Panc1 (cell line): ENCODE results near the gene MTMR2. TPM values are rescaled to one million over a fixed set of nuclear protein-coding genes. Genes with fewer than 3 reads are reported as not detected.

Source experiments
- ATAC-seq: fragments of 200-7000 bp; cut with Tn5 transposase; 2 replicates; pipeline ENCODE4 v1.9.1; 2020; ENCODE audit warnings: mild to moderate bottlenecking, moderate library complexity
- BruUV-seq: library from RNA; stranded (reverse); fragments of 400-500 nt; replicated peaks from 2 replicates; lab custom pipeline; 2021; lab: Mats Ljungman, UMichigan
- CTCF ChIA-PET: fragments of 300-600 bp; sonication (Branson Sonifier 250); formaldehyde crosslinking; loops from one replicate; lab custom pipeline; 2022; ENCODE audit warnings: antibody characterized with exemption; lab: Charles Lee
- POLR2A ChIA-PET: fragments of 300-600 bp; sonication (Branson Sonifier 250); formaldehyde crosslinking; loops from one replicate; lab custom pipeline; 2022; ENCODE audit warnings: antibody characterized with exemption; lab: Charles Lee
- DNase-seq: peaks from one replicate; pipeline ENCODE4 v3.0.0-alpha.2; 2010; ENCODE audit warnings: low read depth, low spot score
- H3K27ac ChIP-seq: 2 replicates; pipeline ENCODE4 v1.5.1; 2011; ENCODE audit warnings: mild to moderate bottlenecking, low read length, inconsistent platforms
- H3K27me3 ChIP-seq: fragments of 200-500 bp; sonication (Bioruptor generic); 2 replicates; pipeline ENCODE4 v1.6.0; 2014; ENCODE audit warnings: low read length, inconsistent platforms; ENCODE audit not compliant: control insufficient read depth, insufficient read depth
- H3K36me3 ChIP-seq: fragments of 200-500 bp; sonication (Bioruptor generic); 2 replicates; pipeline ENCODE4 v1.5.1; 2014; ENCODE audit warnings: inconsistent platforms, mild to moderate bottlenecking, low read length, moderate library complexity; ENCODE audit not compliant: control insufficient read depth, insufficient read depth
- H3K4me1 ChIP-seq: 2 replicates; pipeline ENCODE4 v1.5.1; 2011; ENCODE audit warnings: inconsistent platforms, mild to moderate bottlenecking, low read length, moderate library complexity; ENCODE audit not compliant: control insufficient read depth, insufficient read depth
- H3K4me3 ChIP-seq, 2 experiments: 2 replicates each; pipeline ENCODE4 v1.5.1; 2011 to 2012; ENCODE audit warnings: low read depth in 2 of 2, low read length in 2 of 2, mild to moderate bottlenecking in 2 of 2, inconsistent platforms in 1 of 2, moderate library complexity in 1 of 2
- H3K9me3 ChIP-seq: fragments of 200-500 bp; sonication (Bioruptor generic); 2 replicates; pipeline ENCODE4 v1.5.1; 2014; ENCODE audit warnings: low read depth, mild to moderate bottlenecking, inconsistent platforms, low read length, moderate library complexity; ENCODE audit not compliant: control insufficient read depth, insufficient read depth
- POLR2AphosphoS5 ChIP-seq: IDR thresholded peaks from 2 replicates; pipeline ENCODE4 v1.6.1; 2012; ENCODE audit warnings: mild to moderate bottlenecking, low read depth, low read length, moderate library complexity
- SIN3A ChIP-seq: IDR thresholded peaks from 2 replicates; pipeline ENCODE4 v1.6.1; 2012; ENCODE audit warnings: low read depth, mild to moderate bottlenecking, low read length, moderate library complexity, borderline replicate concordance; ENCODE audit not compliant: insufficient read depth
- TCF7L2 ChIP-seq: IDR thresholded peaks from 2 replicates; pipeline ENCODE4 v1.6.1; 2011; ENCODE audit warnings: mild to moderate bottlenecking, low read depth, low read length, inconsistent platforms
- in situ Hi-C: cut with HindIII; loops from 2 replicates; pipeline ENCODE4 v1.10.0; 2016; ENCODE audit warnings: low sequenced_read_pairs, low pct_unique_long_range_greater_than_20kb
- intact Hi-C: fragments of 100-400 bp; cut with micrococcal nuclease; formaldehyde crosslinking; loops from one replicate; pipeline ENCODE4 v1.10.0; 2022; ENCODE audit not compliant: unreplicated experiment
- total RNA-seq: library from RNA; stranded (reverse); gene quantifications from one replicate; pipeline ENCODE4 v1.2.1, GENCODE V29; 2021; ENCODE audit not compliant: unreplicated experiment
- TF ChIP-seq, protein P1 (sequence below): fragments of 450-650 bp; IDR thresholded peaks from 2 replicates; pipeline ENCODE4 v1.5.1; 2017; ENCODE audit warnings: mild to moderate bottlenecking
- TF ChIP-seq, protein P2 (sequence below), 2 experiments: IDR thresholded peaks; 2 replicates each; pipeline ENCODE4 v1.6.1; 2011 to 2012; ENCODE audit warnings: low read depth in 2 of 2, control low read depth in 1 of 2, low read length in 1 of 2, mild to moderate bottlenecking in 1 of 2, moderate library complexity in 1 of 2; ENCODE audit not compliant: insufficient read depth in 1 of 2

The MTMR2 gene
- total RNA-seq, 1 experiment from 2014 or later, result 44.8 TPM

DNA sequence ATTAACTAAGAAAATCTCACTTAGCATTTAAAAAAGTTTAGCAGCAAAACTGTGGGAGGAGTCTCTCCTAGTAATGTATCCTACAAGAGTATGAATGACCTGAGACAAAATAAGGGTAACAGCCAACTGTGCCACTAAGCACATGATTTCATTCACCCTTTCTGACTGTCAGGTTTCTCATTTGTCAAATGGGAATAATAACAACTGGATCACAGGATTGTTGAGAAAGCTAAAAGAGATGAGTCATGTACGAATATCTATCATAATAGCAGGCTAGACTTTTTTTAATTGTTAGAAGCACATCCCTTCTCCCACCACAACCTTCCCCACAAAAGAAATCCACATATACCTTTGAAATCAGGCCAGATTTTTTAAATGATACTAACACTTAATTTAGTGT is 39.5 kb downstream of the MTMR2 start:
- no peak for DNase-seq
- CTCF ChIA-PET, result no interaction called here
- no peaks in the 10 kb centered on the region for H3K36me3 ChIP-seq
- no peaks in the 10 kb centered on the region for H3K9me3 ChIP-seq
- BruUV-seq, result no TSS peak
- in situ Hi-C loops, result no loop called here
- intact Hi-C loops, result no loop called here
- no peak for TF ChIP-seq SIN3A
- TF ChIP-seq, protein P1, sequence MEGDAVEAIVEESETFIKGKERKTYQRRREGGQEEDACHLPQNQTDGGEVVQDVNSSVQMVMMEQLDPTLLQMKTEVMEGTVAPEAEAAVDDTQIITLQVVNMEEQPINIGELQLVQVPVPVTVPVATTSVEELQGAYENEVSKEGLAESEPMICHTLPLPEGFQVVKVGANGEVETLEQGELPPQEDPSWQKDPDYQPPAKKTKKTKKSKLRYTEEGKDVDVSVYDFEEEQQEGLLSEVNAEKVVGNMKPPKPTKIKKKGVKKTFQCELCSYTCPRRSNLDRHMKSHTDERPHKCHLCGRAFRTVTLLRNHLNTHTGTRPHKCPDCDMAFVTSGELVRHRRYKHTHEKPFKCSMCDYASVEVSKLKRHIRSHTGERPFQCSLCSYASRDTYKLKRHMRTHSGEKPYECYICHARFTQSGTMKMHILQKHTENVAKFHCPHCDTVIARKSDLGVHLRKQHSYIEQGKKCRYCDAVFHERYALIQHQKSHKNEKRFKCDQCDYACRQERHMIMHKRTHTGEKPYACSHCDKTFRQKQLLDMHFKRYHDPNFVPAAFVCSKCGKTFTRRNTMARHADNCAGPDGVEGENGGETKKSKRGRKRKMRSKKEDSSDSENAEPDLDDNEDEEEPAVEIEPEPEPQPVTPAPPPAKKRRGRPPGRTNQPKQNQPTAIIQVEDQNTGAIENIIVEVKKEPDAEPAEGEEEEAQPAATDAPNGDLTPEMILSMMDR, result no peak
- TF ChIP-seq POLR2AphosphoS5, result no peak
- TF ChIP-seq, protein P2, sequence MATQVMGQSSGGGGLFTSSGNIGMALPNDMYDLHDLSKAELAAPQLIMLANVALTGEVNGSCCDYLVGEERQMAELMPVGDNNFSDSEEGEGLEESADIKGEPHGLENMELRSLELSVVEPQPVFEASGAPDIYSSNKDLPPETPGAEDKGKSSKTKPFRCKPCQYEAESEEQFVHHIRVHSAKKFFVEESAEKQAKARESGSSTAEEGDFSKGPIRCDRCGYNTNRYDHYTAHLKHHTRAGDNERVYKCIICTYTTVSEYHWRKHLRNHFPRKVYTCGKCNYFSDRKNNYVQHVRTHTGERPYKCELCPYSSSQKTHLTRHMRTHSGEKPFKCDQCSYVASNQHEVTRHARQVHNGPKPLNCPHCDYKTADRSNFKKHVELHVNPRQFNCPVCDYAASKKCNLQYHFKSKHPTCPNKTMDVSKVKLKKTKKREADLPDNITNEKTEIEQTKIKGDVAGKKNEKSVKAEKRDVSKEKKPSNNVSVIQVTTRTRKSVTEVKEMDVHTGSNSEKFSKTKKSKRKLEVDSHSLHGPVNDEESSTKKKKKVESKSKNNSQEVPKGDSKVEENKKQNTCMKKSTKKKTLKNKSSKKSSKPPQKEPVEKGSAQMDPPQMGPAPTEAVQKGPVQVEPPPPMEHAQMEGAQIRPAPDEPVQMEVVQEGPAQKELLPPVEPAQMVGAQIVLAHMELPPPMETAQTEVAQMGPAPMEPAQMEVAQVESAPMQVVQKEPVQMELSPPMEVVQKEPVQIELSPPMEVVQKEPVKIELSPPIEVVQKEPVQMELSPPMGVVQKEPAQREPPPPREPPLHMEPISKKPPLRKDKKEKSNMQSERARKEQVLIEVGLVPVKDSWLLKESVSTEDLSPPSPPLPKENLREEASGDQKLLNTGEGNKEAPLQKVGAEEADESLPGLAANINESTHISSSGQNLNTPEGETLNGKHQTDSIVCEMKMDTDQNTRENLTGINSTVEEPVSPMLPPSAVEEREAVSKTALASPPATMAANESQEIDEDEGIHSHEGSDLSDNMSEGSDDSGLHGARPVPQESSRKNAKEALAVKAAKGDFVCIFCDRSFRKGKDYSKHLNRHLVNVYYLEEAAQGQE (IDR thresholded peaks at IDR 0.05; ENCODE audit: insufficient read depth in 1 of 2, low read depth in 2 of 2, low read length in 1 of 2), result no peak
- TF ChIP-seq TCF7L2, result no peak
- H3K4me3 ChIP-seq, result no peak overlapping the region
- H3K4me1 ChIP-seq, result no peaks in the 10 kb centered on the region
- POLR2A ChIA-PET, result no interaction called here
- ATAC-seq, result no peak
- no peaks in the 10 kb centered on the region for H3K27me3 ChIP-seq
- H3K27ac ChIP-seq, result no peak overlapping the region

DNA sequence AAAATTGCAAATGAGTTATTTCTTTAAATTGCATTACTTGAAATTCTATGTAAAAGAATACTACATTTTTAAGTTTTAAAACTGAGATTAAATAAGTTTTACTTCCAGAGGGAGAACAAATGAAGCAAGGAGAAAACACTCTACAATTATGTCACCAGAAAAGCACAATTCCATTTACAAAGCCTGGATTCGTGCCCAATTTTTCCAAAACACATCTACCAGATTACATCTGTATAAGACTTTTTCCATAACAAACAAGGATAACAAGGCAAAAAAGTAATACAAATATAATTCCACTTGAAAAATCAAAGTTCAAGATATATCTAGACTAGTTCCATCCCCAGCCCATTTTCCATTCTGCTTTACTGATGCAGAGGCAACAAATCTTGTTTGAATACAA is 40.5 kb downstream of the MTMR2 start:
- no peak overlapping the region for H3K4me3 ChIP-seq
- TF ChIP-seq, protein P1, result no peak
- TF ChIP-seq, protein P2 (IDR thresholded peaks at IDR 0.05; ENCODE audit: insufficient read depth in 1 of 2, low read depth in 2 of 2, low read length in 1 of 2), result no peak
- no peak for TF ChIP-seq TCF7L2
- no peak for TF ChIP-seq POLR2AphosphoS5
- TF ChIP-seq SIN3A, result no peak
- ChIA-PET POLR2A (interaction anchor here (0.9 kb wide), 1 partner anchor 1002 kb away, joined by 4 read pairs; no protein-coding TSS in a partner anchor), CTCF (interaction anchor here (0.5 kb wide), 1 partner anchor 209 kb away, joined by 3 read pairs; no protein-coding TSS in a partner anchor)
- H3K4me1 ChIP-seq, result no peaks in the 10 kb centered on the region
- BruUV-seq, result no TSS peak
- ATAC-seq (no peak), DNase-seq (no peak)
- no peaks in the 10 kb centered on the region for H3K36me3 ChIP-seq
- H3K27me3 ChIP-seq, result no peaks in the 10 kb centered on the region
- H3K27ac ChIP-seq, result no peak overlapping the region
- H3K9me3 ChIP-seq, result no peaks in the 10 kb centered on the region
- in situ Hi-C loops, result no loop called here
- intact Hi-C loops, result no loop called here
